GM23338 (cell line): ENCODE results near the gene TOMM40. TPM values are rescaled to one million over a fixed set of nuclear protein-coding genes. Genes with fewer than 3 reads are reported as not detected.

Experiments
- ATAC-seq: fragments of 200-7000 bp; cut with Tn5 transposase; 3 replicates; pipeline ENCODE4 v1.9.1; 2020
- DNase-seq: peaks from one replicate; pipeline ENCODE4 v3.0.0-alpha.2; 2015; ENCODE audit warnings: low spot score
- H2AFZ ChIP-seq: fragments of 200-600 bp; sonication (generic); 2 replicates; pipeline ENCODE4 v1.8.0; 2016; ENCODE audit warnings: antibody characterized with exemption, mild to moderate bottlenecking, moderate library complexity
- H3F3A ChIP-seq: fragments of 200-600 bp; sonication (generic); replicated peaks from 2 replicates; pipeline ENCODE4 v1.8.0; 2017; ENCODE audit warnings: antibody characterized with exemption, mixed run types, low read depth
- H3K27ac ChIP-seq: fragments of 200-600 bp; sonication (generic); 2 replicates; pipeline ENCODE4 v1.6.1; 2016; ENCODE audit warnings: low read depth
- H3K27me3 ChIP-seq: fragments of 200-600 bp; sonication (generic); 2 replicates; pipeline ENCODE4 v1.8.0; 2016; ENCODE audit warnings: mild to moderate bottlenecking, mixed run types, moderate library complexity; ENCODE audit not compliant: insufficient read depth
- H3K36me3 ChIP-seq: fragments of 200-600 bp; sonication (generic); 2 replicates; pipeline ENCODE4 v1.8.0; 2016; ENCODE audit warnings: mild to moderate bottlenecking; ENCODE audit not compliant: insufficient read depth
- H3K4me1 ChIP-seq: fragments of 200-600 bp; sonication (generic); 2 replicates; pipeline ENCODE4 v1.8.0; 2016; ENCODE audit warnings: mild to moderate bottlenecking, moderate library complexity; ENCODE audit not compliant: insufficient read depth
- H3K4me2 ChIP-seq: fragments of 200-600 bp; sonication (generic); 2 replicates; pipeline ENCODE4 v1.7.1; 2017; ENCODE audit warnings: mixed run types
- H3K4me3 ChIP-seq: fragments of 200-600 bp; sonication (generic); 2 replicates; pipeline ENCODE4 v1.6.1; 2016; ENCODE audit warnings: mixed run types
- H3K79me2 ChIP-seq: fragments of 200-600 bp; sonication (generic); replicated peaks from 2 replicates; pipeline ENCODE4 v1.8.0; 2017; ENCODE audit warnings: mild to moderate bottlenecking; ENCODE audit not compliant: insufficient read depth
- H3K9me2 ChIP-seq: fragments of 200-600 bp; sonication (generic); 2 replicates; pipeline ENCODE4 v1.8.0; 2017; ENCODE audit not compliant: insufficient read depth
- H4K20me1 ChIP-seq: fragments of 200-600 bp; sonication (generic); replicated peaks from 2 replicates; pipeline ENCODE4 v1.8.0; 2017; ENCODE audit warnings: mild to moderate bottlenecking; ENCODE audit not compliant: insufficient read depth
- H3K27ac Mint-ChIP-seq: 2 replicates; pipeline ENCODE4 v1.8.0; 2020; ENCODE audit warnings: inconsistent platforms, mild to moderate bottlenecking, moderate library complexity, mixed read lengths
- H3K27me3 Mint-ChIP-seq: 3 replicates; pipeline ENCODE4 v1.8.0; 2022; ENCODE audit warnings: low read depth, mild to moderate bottlenecking, moderate library complexity, mixed read lengths, inconsistent platforms; ENCODE audit not compliant: insufficient read depth, poor library complexity
- H3K36me3 Mint-ChIP-seq: 3 replicates; pipeline ENCODE4 v1.8.0; 2021; ENCODE audit warnings: low read depth, mild to moderate bottlenecking, inconsistent platforms, moderate library complexity, mixed read lengths
- H3K4me1 Mint-ChIP-seq: 3 replicates; pipeline ENCODE4 v1.8.0; 2020; ENCODE audit warnings: mild to moderate bottlenecking, inconsistent platforms, mixed read lengths
- H3K4me3 Mint-ChIP-seq: 3 replicates; pipeline ENCODE4 v1.8.0; 2021; ENCODE audit warnings: moderate library complexity, mild to moderate bottlenecking, inconsistent platforms, mixed read lengths
- H3K9me3 Mint-ChIP-seq: 3 replicates; pipeline ENCODE4 v1.8.0; 2020; ENCODE audit warnings: moderate library complexity, mild to moderate bottlenecking, inconsistent platforms, mixed read lengths
- CREB1 ChIP-seq: fragments of 250-450 bp; sonication (Bioruptor Pico); IDR thresholded peaks from 2 replicates; pipeline ENCODE4 v1.5.0; 2020; ENCODE audit warnings: low read depth, mild to moderate bottlenecking, moderate library complexity
- EZH2 ChIP-seq: fragments of 200-600 bp; sonication (generic); IDR thresholded peaks from one replicate; pipeline ENCODE4 v1.8.0; 2017; ENCODE audit warnings: antibody characterized with exemption, mild to moderate bottlenecking, low read depth; ENCODE audit not compliant: unreplicated experiment
- EZH2phosphoT487 ChIP-seq: fragments of 200-600 bp; sonication (generic); IDR thresholded peaks from one replicate; pipeline ENCODE4 v1.8.1; 2018; ENCODE audit warnings: antibody characterized with exemption; ENCODE audit not compliant: unreplicated experiment
- JUNB ChIP-seq: IDR thresholded peaks from one replicate; pipeline ENCODE4 v1.6.1; 2016; ENCODE audit warnings: antibody characterized with exemption; ENCODE audit not compliant: unreplicated experiment
- NANOG ChIP-seq: IDR thresholded peaks from 2 replicates; pipeline ENCODE4 v1.6.1; 2016; ENCODE audit warnings: antibody characterized with exemption, borderline replicate concordance
- POLR2AphosphoS5 ChIP-seq: IDR thresholded peaks from 2 replicates; pipeline ENCODE4 v1.6.1; 2016; ENCODE audit warnings: antibody characterized with exemption, low read depth
- STAT1 ChIP-seq: IDR thresholded peaks from one replicate; pipeline ENCODE4 v1.6.1; 2016; ENCODE audit warnings: antibody characterized with exemption; ENCODE audit not compliant: unreplicated experiment
- ZNF114 ChIP-seq: fragments of 250-450 bp; sonication (Bioruptor Pico); IDR thresholded peaks from 2 replicates; pipeline ENCODE4 v1.5.0; 2020; ENCODE audit warnings: mild to moderate bottlenecking, moderate library complexity
- ZNF331 ChIP-seq: fragments of 250-450 bp; sonication (Bioruptor Pico); IDR thresholded peaks from 2 replicates; pipeline ENCODE4 v1.5.0; 2020; ENCODE audit warnings: low read depth, mild to moderate bottlenecking, moderate library complexity
- polyA plus RNA-seq: library from polyadenylated mRNA; unstranded; fragments of >200 nt; fragmentation: Nextera tagmentation; extraction: Ambion mirVana; gene quantifications from 2 replicates; pipeline ENCODE4 v1.2.1, GENCODE V29; 2016
- total RNA-seq: library from RNA; depleted of rRNA; stranded (reverse); fragments of >200 nt; shearing (Covaris generic); gene quantifications from 2 replicates; pipeline ENCODE4 v1.2.3, GENCODE V29; 2014
- TF ChIP-seq, protein P1 (sequence below): IDR thresholded peaks from 2 replicates; pipeline ENCODE4 v1.6.1; 2016; ENCODE audit warnings: antibody characterized with exemption
- TF ChIP-seq, protein P2 (sequence below), 2 experiments: fragments of 200-600 bp in 1 of 2; sonication (generic) in 1 of 2; conservative IDR thresholded peaks; 2 replicates each; pipeline versions ENCODE4 v1.5.1 to v1.6.1; 2016 to 2017; ENCODE audit warnings: antibody characterized with exemption in 2 of 2, low read depth in 2 of 2, mild to moderate bottlenecking in 2 of 2, moderate library complexity in 1 of 2
- TF ChIP-seq, protein P3 (sequence below): IDR thresholded peaks from one replicate; pipeline ENCODE4 v1.6.1; 2018; ENCODE audit warnings: antibody characterized with exemption; ENCODE audit not compliant: unreplicated experiment

Gene TOMM40
- total and polyA plus RNA-seq, 2 experiments from 2014 or later, result 142 to 273 TPM

DNA sequence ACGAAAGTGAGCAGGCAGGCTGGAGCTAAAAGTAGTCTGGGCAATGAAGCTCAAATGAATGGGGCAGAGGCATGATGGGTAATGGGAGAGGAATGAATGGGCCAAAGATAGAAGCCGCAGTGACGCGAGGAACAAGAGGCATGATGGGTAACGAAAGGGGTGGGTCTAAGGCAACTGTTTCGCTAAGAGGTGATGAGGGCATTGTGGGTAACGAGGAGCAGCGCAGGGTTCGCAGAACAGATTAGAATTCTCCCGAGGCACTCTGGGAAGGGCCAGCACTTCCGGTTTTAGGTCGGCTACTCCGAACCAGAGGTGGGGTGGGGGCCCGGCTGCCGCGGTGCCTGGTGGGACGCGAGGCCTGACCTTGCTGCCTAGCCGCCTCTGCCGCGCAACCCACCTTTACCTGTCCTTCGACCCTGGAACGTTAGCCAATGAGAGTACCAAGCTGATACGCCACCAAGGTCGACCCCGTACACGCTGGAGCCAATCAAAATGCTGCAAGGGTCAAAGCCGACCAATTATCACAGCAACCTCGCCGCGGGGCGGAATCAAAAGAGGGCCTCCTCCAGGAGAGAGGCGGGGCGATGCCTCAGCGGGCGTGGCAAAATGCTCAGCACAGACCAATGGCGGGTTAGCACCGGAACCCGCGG is 563 bp upstream of the TOMM40 start:
- Histone ChIP-seq H3K4me1 (peaks cover 9% of the 10 kb centered on the region; the same call in 1 of the 2 replicates), H3K27me3 (no peaks in the 10 kb centered on the region), H3F3A (peaks cover 27% of the 10 kb centered on the region), H3K4me3 (peak overlapping the region; percentile 46), H3K27ac (peak overlapping the region; percentile 83), H3K4me2 (peak overlapping the region; percentile 67), H3K9me2 (no peaks in the 10 kb centered on the region), H4K20me1 (peaks cover 33% of the 10 kb centered on the region), H3K79me2 (peaks cover 33% of the 10 kb centered on the region), H3K36me3 (peaks cover 34% of the 10 kb centered on the region), H2AFZ (no peak overlapping the region)
- ATAC-seq (peak; percentile 92), DNase-seq (peak; percentile 100)
- Mint-ChIP-seq H3K4me3 (peak overlapping the region; percentile 76), H3K27me3 (peaks cover 20% of the 10 kb centered on the region), H3K4me1 (peaks cover 22% of the 10 kb centered on the region), H3K27ac (peak overlapping the region; percentile 96), H3K36me3 (peaks cover 73% of the 10 kb centered on the region), H3K9me3 (peaks cover 3% of the 10 kb centered on the region; the same call in 2 of the 3 replicates)
- TF ChIP-seq, protein P1, sequence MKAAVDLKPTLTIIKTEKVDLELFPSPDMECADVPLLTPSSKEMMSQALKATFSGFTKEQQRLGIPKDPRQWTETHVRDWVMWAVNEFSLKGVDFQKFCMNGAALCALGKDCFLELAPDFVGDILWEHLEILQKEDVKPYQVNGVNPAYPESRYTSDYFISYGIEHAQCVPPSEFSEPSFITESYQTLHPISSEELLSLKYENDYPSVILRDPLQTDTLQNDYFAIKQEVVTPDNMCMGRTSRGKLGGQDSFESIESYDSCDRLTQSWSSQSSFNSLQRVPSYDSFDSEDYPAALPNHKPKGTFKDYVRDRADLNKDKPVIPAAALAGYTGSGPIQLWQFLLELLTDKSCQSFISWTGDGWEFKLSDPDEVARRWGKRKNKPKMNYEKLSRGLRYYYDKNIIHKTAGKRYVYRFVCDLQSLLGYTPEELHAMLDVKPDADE, result peak; percentile 86
- TF ChIP-seq JUNB (no peak), POLR2AphosphoS5 (peak; percentile 83), CREB1 (peak; percentile 90)

- peaks cover 9% of the 10 kb centered on the region; the same call in 1 of the 2 replicates for H3K4me1 ChIP-seq
- no peak overlapping the region for H3K4me3 ChIP-seq
- peak overlapping the region; percentile 95 for H3K4me3 Mint-ChIP-seq
- H3K4me1 Mint-ChIP-seq, result peaks cover 22% of the 10 kb centered on the region
- peaks cover 79% of the 10 kb centered on the region for H3K36me3 Mint-ChIP-seq
- H3K36me3 ChIP-seq, result peaks cover 45% of the 10 kb centered on the region
- peaks cover 29% of the 10 kb centered on the region for H3F3A ChIP-seq
- no peaks in the 10 kb centered on the region for H3K27me3 ChIP-seq
- peak overlapping the region; percentile 56; the same call in 1 of the 2 replicates for H3K27ac Mint-ChIP-seq
- no peak overlapping the region for H2AFZ ChIP-seq
- H3K9me2 ChIP-seq, result no peaks in the 10 kb centered on the region
- peaks cover 3% of the 10 kb centered on the region; the same call in 2 of the 3 replicates for H3K9me3 Mint-ChIP-seq
- H3K27me3 Mint-ChIP-seq, result peaks cover 25% of the 10 kb centered on the region
- H3K4me2 ChIP-seq, result no peak overlapping the region
- ATAC-seq (no peak), DNase-seq (no peak)
- peaks cover 38% of the 10 kb centered on the region for H3K79me2 ChIP-seq
- no peak overlapping the region; the same call in 1 of the 2 replicates for H3K27ac ChIP-seq
- peaks cover 41% of the 10 kb centered on the region for H4K20me1 ChIP-seq
- TF ChIP-seq, protein P2, sequence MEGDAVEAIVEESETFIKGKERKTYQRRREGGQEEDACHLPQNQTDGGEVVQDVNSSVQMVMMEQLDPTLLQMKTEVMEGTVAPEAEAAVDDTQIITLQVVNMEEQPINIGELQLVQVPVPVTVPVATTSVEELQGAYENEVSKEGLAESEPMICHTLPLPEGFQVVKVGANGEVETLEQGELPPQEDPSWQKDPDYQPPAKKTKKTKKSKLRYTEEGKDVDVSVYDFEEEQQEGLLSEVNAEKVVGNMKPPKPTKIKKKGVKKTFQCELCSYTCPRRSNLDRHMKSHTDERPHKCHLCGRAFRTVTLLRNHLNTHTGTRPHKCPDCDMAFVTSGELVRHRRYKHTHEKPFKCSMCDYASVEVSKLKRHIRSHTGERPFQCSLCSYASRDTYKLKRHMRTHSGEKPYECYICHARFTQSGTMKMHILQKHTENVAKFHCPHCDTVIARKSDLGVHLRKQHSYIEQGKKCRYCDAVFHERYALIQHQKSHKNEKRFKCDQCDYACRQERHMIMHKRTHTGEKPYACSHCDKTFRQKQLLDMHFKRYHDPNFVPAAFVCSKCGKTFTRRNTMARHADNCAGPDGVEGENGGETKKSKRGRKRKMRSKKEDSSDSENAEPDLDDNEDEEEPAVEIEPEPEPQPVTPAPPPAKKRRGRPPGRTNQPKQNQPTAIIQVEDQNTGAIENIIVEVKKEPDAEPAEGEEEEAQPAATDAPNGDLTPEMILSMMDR (conservative IDR thresholded peaks at IDR 0.05; ENCODE audit: low read depth in 2 of 2), result no peak
- TF ChIP-seq, protein P3, sequence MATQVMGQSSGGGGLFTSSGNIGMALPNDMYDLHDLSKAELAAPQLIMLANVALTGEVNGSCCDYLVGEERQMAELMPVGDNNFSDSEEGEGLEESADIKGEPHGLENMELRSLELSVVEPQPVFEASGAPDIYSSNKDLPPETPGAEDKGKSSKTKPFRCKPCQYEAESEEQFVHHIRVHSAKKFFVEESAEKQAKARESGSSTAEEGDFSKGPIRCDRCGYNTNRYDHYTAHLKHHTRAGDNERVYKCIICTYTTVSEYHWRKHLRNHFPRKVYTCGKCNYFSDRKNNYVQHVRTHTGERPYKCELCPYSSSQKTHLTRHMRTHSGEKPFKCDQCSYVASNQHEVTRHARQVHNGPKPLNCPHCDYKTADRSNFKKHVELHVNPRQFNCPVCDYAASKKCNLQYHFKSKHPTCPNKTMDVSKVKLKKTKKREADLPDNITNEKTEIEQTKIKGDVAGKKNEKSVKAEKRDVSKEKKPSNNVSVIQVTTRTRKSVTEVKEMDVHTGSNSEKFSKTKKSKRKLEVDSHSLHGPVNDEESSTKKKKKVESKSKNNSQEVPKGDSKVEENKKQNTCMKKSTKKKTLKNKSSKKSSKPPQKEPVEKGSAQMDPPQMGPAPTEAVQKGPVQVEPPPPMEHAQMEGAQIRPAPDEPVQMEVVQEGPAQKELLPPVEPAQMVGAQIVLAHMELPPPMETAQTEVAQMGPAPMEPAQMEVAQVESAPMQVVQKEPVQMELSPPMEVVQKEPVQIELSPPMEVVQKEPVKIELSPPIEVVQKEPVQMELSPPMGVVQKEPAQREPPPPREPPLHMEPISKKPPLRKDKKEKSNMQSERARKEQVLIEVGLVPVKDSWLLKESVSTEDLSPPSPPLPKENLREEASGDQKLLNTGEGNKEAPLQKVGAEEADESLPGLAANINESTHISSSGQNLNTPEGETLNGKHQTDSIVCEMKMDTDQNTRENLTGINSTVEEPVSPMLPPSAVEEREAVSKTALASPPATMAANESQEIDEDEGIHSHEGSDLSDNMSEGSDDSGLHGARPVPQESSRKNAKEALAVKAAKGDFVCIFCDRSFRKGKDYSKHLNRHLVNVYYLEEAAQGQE, result no peak
- TF ChIP-seq ZNF331 (CRISPR knock-in tag) (no peak), STAT1 (no peak), NANOG (no peak), EZH2phosphoT487 (no peak), EZH2 (no peak), POLR2AphosphoS5 (no peak), JUNB (no peak), ZNF114 (CRISPR knock-in tag) (no peak), CREB1 (no peak)
- TF ChIP-seq, protein P1, result no peak
Observed at GRCh38 chr19:44892932-44893331, 1.9 kb downstream of the TOMM40 start.
